DOHH2 (cell line): ENCODE results near the gene CXCL9.

ENCODE experiments used
- EZH2phosphoT487 ChIP-seq: fragments of 200-600 bp; sonication (generic); IDR thresholded peaks from 2 replicates; pipeline ENCODE4 v1.6.1; 2017; ENCODE audit warnings: borderline replicate concordance, mild to moderate bottlenecking, antibody characterized with exemption, low read length, moderate library complexity, mixed read lengths
- TF ChIP-seq, protein P1 (sequence below): fragments of 200-600 bp; sonication (generic); IDR thresholded peaks from one replicate; pipeline ENCODE4 v1.5.1; 2014; ENCODE audit warnings: antibody characterized with exemption, mild to moderate bottlenecking, low read depth, low read length; ENCODE audit not compliant: poor library complexity, severe bottlenecking

- TF ChIP-seq, protein P1, sequence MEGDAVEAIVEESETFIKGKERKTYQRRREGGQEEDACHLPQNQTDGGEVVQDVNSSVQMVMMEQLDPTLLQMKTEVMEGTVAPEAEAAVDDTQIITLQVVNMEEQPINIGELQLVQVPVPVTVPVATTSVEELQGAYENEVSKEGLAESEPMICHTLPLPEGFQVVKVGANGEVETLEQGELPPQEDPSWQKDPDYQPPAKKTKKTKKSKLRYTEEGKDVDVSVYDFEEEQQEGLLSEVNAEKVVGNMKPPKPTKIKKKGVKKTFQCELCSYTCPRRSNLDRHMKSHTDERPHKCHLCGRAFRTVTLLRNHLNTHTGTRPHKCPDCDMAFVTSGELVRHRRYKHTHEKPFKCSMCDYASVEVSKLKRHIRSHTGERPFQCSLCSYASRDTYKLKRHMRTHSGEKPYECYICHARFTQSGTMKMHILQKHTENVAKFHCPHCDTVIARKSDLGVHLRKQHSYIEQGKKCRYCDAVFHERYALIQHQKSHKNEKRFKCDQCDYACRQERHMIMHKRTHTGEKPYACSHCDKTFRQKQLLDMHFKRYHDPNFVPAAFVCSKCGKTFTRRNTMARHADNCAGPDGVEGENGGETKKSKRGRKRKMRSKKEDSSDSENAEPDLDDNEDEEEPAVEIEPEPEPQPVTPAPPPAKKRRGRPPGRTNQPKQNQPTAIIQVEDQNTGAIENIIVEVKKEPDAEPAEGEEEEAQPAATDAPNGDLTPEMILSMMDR: no peak
- no peak for TF ChIP-seq EZH2phosphoT487
These were observed 6.2 kb upstream of the CXCL9 start for GRCh38 chr4:76013540-76013939.
